Fibroblast of peridontal ligament (primary cell): Measurements from ENCODE around the gene PAMR1.

Source experiments
- DNase-seq: peaks from one replicate; pipeline ENCODE4 v3.0.0-alpha.2; 2010; ENCODE audit errors: extremely low read depth

PAMR1 gene

DNA sequence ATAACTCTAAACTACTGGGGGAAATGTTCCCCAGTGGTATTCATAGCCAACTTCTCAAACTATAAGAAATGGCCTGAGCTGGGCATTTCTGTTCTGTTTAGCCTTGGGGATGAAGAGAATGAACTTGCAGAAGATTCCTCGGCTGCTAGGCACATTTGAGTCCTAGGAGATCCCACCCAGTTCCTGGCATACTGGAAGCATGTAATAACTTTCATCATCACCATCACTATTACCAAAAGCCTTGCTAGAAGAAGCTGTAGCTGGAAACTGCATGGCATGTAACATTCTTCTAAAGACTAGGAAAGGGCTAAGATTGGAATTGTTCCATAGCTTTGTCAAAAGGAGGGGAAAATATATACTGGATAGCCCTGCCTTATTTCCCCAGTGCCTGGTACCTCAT lies 65.9 kb downstream of the PAMR1 start:
- no peak for DNase-seq

DNA sequence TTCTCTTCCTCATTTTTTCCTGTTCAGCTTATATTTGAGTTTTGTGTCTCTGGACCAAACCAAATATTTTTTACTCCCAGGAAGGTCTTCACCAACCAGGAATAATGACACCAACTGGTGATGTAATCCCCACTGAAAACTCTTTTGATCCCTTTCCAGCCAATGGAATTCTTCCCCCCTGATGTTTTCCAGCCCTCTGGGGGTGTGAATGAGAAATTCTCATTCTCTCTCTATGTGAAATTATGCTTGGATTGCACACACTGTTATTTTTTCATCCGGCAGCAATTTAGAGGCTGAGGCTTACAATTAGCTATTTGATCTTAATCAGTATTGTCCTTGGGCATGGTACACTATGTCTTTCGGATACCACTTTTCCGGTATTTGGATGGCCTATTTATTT lies 66.6 kb downstream of the PAMR1 start:
- peak; percentile 11 for DNase-seq

DNA sequence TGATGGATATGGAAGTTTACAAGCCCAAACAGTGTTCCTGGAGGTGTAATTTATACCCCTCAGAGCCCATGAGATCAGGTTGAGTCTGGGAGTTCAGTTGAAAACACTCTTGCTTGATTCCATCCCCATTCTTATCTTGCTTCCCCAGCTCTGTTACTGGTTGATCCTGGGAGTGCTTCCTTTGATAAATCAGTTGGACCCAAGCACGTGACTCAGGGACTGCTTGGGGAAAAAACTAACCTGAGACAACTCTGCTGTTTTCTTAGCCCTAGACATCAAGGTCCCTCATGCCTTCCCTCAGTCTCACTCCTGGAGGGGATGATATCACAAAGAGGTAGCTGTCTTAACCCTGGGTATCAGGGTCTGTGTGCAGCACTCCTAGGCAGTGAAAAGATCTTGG lies 71.1 kb downstream of the PAMR1 start:
- DNase-seq, result no peak

DNA sequence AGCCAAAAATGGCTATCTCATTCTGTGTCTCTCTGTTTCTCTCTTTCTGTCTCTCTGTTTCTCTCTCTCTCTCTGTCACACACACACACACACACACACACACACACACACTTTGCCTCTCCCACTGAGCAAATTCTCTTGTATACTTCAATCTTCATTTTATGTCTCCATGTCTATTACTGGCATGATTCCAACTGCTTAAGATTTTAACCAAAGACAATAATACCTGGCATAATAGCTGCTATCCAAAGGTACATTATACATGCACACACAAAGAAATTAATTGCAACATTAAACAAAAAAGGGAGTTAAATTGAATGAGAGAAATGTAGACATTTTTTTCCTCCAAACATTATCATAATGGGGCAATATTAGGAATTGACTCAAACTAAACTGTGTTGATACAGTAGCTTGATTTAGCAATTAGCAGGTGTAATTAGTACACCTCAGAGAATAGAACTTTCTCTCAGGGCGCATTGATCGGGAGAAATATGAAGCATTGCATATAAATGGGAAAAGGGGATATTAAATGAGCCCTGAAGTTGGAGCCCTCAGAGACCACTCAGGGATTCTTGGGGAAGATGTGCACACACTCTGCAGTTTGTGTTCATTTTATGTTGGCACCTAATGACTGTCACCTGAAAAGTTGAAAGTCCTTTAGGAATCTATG lies 88.7 kb downstream of the PAMR1 start:
- no peak for DNase-seq

DNA sequence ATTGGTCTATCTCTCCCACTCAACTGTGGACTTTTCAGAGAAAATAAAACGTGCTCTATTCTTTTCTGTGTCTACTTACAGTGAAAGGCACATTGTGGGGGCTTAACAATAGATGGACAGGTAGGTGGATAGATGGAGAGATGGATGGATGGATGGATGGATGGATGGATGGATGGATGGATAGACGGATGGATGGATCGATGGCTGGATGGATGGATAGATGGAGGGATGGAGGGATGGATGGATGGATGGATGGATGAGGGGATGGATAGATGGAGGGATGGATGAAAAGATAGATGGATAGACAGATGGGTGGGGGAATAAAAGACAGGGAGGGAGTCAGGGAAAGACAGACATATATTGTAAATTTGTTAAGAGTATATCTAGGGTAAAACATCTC lies 91.8 kb downstream of the PAMR1 start:
- DNase-seq, result no peak

DNA sequence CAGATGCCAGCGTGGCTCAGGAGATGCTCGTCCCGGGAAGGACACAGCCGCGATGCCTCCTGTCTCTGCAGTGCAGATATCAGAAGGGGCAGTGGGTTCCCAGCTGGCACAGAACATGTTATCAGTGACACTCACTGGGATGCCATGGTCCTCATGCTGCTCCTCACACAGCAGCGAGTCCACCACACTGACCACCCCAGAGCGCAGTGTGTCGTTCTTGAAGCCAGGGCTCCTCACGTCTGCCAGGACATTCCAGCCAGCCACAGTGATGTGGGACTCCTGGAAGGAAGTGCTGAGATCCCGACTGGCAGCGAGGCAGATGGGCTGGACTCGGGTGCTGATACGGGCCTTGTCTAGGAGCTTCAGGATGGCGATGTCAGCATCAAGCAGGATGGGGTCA lies 93.0 kb downstream of the PAMR1 start:
- no peak for DNase-seq

DNA sequence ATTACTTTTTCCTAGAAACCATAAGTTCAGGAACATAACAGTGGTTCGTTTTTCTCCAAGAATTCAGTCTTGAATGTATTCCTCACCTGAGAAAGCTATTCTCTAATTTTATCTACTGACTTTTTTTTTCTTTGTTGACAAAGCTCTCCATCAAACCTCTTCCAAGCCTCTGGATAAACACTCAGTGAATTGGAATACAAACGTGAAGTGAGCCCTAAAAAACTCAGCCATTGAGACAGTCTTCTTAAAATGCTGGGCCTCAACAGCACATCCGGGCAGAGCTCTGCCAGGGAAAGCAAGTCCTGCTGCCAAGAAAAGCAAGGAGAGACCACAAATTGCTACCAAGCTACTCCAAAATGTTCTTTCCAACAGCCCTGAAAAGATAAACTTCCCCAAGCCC lies 98.3 kb downstream of the PAMR1 start:
- DNase-seq, result peak; percentile 95

DNA sequence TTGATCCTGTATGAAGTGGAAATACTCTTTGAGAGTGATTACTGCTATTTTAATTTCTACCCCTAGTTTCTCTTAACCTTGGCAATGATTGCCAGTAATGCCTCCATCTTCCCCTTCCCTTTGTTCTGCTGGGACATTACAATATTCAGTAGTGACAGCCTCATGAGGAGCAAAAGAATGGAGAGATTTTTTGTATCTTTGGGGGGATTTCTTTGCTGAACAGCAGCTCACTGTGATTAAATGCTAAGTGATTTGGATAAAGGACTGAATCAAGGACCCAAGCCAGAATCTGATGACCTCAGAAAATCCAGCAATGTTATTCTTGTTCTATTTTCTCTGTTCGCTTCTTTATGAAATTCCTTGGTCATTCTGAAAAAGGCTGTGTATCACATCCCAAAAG lies 99.1 kb downstream of the PAMR1 start:
- peak; percentile 41 for DNase-seq

DNA sequence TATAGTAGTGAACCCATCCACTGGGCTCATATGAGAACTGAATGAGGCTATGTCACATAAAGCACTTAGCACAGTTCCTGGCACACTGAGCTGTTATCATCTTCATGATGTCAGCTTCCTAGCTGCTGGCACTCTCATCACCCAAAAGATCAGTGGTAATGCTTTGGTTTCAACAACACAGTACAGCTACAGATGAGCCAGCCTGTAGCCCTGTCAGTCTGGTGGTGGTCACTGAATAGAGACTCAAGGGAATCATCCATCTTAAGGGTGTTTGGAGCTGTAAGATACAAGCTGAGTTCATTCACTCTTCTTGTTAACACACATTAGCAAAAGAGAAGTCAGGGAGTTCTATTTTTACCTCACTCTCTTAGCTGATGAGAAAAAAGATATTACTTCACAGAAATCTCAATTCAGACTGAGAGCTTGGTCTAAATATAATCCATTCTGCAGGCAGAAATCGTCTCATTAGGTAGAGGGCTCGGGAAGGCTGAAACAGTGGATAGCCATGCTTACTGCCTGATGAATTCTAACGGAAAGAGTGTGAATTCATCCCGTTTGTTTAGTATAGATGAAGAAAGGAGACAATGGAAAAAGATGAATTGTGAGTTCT lies 99.7 kb downstream of the PAMR1 start:
- no peak for DNase-seq

DNA sequence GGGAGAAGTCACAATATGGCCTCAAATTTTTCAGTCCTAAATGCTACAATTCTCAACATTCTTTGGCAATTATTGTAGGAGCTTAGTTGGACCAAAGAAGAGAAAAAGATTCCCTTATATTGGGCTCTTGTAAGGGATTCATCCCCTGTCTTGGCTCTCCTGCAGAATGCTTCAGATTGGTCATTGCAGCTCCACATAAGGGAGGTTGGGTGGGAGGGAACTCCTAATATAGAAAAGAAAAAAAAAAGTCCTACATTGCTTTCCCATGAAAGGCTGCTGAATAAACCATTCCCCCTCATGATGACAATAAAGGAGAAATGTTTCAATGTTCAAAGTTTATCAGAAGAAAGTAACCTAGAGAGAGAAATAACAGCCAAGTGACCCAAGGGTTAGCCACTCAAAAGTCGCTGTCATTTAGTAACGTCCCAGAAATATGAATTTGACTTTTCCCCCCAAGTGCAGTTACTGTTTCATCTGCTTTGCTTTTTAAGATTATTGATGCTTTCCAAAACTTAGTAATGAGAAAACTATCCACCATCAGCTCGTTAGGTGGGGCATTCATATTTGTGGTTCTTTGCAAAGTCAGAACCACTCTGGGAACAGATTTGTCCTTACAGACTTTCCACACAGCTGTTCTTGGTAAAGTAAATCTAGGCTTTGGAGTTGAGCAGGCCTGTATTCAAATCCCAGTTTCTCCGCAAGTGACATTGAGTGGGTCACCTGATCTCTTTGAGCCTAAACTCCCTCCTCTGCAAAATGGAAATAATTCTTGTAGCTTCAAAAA lies 101.1 kb downstream of the PAMR1 start:
- DNase-seq, result peak; percentile 87

DNA sequence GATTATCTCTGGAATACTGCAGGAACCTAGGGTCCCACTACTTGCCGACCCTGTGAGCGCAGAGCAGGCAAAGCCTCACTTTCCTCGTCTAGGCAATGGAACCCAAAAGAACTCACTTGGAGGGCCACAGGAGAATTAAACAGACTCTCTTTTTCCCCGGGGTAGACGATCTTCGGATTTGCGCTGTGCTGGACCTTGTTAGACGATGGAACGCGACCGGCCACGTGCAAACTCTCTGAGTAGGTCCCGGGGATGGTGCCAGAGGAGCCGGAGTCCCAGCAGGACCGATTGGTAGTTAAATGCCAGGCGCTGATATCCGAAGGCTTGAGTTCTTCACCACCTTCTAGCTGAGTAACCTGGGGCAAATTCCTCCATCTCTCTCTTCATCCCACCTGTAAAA lies 105.0 kb downstream of the PAMR1 start:
- DNase-seq, result no peak

DNA sequence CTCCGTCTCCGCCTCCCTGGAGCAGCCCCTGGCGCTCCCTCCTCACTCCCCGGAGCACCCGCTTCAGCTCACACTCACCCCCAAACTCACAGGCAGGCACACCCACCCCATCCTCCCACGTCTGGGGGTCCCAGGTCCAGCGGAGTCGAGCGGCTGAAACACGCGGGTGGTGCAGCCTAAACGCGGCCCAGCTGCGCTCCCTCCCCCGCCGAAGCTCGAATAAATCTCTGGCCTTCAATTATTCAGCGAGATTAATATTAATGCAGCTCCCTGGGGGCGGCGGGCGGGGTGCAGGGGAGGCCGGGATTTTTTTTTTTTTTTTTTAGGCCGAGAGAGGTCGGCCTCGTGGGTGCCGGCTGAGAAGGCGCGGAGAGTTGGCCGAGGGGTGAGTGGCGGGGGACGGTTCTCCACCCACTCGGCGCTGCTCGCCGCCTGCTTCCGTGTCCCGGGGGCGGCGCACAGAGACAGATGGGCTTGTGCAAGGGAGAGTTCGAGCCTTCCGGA lies 105.5 kb downstream of the PAMR1 start:
- DNase-seq, result no peak

DNA sequence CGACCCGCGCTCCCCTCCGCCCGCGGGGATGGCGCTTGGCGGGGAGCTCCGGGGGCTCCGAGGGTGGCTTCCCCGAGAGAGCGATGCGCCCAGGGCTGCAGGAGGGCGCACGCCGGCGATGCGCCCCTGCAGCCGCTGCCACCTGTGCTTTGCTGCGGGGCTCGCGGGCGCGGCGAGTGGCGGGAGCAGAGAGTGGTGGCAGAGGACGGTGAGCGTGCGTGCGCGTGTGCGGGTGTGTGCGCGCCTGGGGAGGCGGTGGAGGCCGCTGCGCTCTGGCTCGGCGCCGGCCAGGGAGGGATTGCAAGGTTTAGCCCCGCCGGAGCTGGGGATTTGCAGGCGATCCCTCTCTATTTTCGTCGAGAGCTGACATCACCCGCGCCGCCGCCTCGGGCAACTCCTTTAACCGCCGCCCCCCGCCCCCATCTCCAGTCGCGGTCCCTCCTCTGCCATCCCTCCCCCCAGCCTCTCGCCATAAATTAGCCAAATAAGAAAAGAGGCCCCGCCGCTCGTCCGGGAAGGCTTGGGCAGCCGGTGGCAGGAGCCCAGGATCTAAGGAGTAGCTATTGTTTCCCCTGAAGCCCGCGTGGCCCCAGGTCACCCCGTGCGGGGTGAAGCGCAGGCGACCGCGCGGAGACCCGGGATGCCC lies 106.1 kb downstream of the PAMR1 start, which contains the start of gene SLC1A2:
SLC1A2 (minus strand) TSS at position 375 of the 646 bp plus-strand sequence. CDS start 592 bp downstream, outside the sequence.
- peak; percentile 37 for DNase-seq

DNA sequence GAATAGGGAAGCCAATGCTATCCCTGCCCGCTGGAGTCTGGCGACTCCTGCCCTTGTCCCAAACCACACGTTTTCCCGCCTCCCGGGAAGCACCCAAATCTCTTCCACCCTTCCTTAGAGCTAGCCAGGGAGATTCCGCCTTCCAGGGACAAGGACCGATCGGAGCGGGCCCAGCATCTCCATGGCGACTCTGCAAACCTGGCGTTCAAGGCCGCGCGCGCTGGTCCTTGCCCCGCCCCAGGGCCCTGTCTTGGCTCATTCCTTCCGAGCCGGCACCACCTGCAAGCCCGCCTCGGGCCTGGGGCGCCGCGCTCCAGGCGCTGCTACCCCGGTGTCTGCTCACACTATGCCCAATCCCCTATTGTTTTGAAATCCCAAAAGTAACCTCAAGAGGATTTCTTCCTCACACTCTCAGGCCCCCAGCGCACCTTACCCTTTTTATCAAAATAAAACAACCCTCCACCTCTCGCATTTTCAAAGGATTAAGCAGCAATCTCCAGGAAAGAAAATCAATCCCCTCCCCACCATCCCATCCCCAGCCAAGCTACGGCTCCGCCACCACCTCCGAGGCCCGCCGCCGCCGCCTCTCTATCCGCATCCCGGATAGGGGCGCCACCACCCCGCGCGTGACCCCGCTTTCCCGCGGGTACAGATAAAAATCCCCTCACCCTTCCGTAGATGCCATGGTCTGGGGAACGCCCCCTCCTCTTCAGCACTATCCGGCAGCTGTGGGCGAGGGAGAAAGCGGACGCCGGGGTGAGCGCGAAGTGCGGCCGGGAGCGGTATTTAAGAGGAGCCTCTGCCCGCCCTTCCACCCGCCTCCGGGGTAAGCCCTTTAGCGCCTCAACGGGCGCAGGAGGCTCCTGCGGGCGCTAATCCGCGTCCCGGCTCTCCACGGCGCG lies 106.9 kb downstream of the PAMR1 start:
- no peak for DNase-seq

DNA sequence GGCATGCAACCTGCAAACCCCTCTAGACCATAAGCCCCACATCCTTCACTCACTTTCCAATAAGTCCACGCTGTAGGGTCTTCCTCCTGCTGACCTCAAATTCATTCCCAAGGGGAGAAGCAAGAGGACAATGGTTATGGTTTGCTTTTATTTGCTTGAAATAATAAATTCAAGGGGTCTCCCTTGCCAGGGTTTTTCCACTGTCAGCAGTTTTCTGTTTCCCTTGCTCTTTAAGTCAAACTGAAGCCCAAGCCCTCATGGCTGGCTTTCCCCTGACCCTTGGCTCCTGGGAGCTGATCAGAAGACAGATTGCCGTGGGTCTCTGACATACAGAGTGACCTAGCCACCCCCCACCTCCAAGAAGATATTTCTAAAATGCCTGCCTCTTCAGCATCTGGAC lies 109.9 kb downstream of the PAMR1 start:
- DNase-seq, result no peak

DNA sequence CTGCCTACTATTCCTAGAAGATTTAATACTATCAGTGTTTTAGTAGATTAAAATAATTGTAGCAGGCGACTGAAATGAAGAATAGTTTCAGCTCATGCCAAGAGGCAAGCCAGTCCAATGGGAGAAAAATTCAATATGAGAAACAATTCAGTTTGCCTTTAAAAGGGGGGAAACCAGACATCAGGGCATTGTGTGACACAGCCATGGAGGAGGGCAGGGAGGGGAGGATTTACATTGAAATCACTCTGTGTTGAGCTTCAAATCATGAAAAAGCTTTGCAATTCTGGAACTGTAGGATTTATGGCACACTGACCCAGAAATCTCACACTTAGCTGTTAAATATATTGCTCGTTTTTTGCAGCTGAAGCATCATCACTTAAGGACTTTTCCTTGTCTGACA lies 110.6 kb downstream of the PAMR1 start:
- no peak for DNase-seq

DNA sequence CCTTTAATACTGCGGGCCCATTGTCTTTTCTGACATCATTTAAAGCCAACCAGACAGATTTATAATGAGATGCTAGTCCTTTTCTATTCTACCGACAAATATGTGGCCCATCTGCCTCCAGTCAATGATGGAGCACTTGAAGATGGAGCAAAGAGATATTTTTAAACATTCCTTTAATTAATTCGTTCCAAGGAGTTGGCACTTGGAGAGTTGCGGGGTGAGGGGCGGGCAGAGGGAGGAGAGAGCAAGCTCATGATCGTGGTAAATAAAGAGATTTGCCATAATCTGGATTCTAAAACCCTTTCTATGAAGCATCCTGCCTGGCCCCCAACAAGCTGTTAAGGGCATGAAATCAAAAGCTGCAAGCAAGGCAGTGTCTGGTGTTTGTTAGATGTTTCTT lies 111.1 kb downstream of the PAMR1 start:
- no peak for DNase-seq

DNA sequence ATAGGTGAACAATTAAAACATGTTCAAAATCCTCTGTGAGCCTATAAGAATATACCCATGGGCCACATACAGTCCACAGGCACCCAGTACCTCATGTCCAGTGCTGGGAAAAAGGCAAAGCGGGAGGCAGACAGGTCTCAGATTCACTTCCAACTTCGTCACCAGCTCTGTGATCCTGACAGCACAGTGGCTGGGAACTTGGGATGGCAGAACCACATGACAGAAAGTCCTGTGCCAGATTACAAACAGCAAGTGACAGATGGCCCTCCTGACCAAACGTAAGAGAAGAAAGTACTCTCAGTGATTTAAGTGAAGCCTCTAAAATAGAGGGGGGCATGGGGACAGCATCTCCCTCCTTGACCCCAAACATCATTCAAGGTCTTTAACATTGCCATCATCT lies 111.8 kb downstream of the PAMR1 start:
- no peak for DNase-seq

DNA sequence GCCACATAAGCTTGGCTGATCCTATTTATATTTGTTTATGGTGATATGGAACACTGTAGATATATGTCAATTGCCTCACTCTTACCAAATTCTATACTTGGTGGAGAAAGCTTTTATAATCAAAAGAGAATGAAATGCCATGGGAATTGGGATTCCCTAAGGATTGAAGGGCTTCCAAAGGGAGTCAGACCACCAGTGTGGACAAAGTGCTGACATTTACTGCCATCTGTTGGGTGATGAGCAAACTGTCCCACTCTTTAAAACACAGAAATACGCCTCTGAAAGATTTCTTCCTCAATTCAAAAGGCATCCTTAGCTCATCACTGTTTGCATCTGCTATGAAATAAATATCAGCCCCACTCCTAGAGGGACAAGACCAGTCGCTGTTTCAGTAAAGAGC lies 113.1 kb downstream of the PAMR1 start:
- DNase-seq, result peak; percentile 50

DNA sequence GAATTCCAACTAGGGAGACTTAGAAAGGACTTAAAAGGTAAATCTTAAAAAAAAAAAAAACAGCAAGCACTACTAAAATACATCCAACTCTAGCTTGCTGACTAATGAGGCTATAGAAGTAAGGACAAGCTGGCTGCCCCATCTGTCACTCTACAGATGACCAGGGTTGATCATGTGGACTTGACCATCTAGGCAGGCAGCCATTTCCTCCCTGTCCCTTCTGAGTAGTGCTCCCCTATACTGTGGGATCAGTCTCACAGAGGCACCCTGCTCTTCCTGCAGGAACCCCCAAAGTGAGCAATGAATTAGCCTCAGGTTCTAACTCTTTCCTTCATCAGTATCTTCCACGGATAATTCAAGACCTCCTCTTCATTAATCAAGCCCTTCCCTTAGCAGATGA lies 118.4 kb downstream of the PAMR1 start:
- DNase-seq, result no peak

DNA sequence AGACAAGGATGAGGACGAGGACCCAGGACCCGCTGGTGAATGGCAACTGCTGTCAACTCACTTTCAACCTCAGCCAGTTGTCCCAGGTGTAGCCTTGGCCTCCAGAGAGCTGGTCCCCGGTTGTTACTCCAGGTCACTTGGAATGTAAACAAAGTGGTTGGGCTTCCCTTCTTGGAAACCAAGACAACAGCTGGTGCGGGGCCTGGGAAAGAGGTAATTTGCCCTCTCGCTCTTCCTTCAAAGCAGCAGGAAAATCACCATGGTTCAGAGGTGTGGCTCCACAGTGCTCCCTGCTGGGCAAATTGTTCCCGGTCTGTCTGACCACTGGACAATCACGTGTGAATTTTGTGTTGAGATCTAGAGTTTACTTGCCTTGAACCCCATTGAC lies 121.0 kb downstream of the PAMR1 start:
- DNase-seq, result peak; percentile 37
